ENCODE measurements around the gene HOGA1.

The HOGA1 gene

DNA sequence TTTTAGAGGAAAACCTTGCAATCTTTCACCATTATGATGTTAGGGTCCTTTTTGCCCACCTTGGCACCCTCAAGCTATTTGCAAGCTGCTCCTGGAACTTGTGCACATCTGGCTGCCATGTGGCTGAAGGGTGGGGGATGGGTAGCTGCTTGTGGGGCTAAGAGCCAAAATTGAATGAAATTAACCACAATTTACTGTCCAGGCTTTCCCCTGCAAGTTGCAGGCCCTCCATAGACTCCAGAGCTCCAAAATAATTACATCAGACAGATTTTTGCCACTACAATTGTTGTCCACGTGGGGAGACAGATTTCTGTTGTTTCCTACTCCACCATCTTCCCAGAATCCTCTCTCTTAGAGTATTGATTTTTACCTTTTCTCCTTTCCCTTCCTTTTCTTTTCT lies 75.4 kb downstream of the HOGA1 start:
- Histone ChIP-seq H3K27ac (ENCODE audit: low read length) (no peak overlapping the region), H3K4me1 (ENCODE audit: low read length) (no peaks in the 10 kb centered on the region), H3K27me3 (replicated peaks; ENCODE audit: insufficient read depth, low read length) (no peaks in the 10 kb centered on the region), H3K79me2 (ENCODE audit: low read length) (no peaks in the 10 kb centered on the region), H3K9ac (ENCODE audit: low read length) (no peak overlapping the region), H4K20me1 (ENCODE audit: insufficient read depth, low read length) (no peaks in the 10 kb centered on the region), H3K9me3 (replicated peaks; ENCODE audit: insufficient read depth, low read length) (no peaks in the 10 kb centered on the region), H3F3A (ENCODE audit: insufficient read depth, low read length) (no peaks in the 10 kb centered on the region), H2AFZ (ENCODE audit: low read length) (no peak overlapping the region), H3K4me2 (ENCODE audit: low read depth, low read length) (no peak overlapping the region), H3K36me3 (replicated peaks; ENCODE audit: insufficient read depth, low read length) (no peaks in the 10 kb centered on the region), H3K4me3 (ENCODE audit: low read length) (no peak overlapping the region), H3K9me2 (replicated peaks; ENCODE audit: insufficient read depth, low read length) (no peaks in the 10 kb centered on the region)
- no peak for TF ChIP-seq EZH2phosphoT487 (IDR thresholded peaks at IDR 0.05; ENCODE audit: low read length)
- TF ChIP-seq EZH2 (optimal IDR thresholded peaks at IDR 0.05; ENCODE audit: low read depth, low read length), result no peak
- TF ChIP-seq, protein P1, sequence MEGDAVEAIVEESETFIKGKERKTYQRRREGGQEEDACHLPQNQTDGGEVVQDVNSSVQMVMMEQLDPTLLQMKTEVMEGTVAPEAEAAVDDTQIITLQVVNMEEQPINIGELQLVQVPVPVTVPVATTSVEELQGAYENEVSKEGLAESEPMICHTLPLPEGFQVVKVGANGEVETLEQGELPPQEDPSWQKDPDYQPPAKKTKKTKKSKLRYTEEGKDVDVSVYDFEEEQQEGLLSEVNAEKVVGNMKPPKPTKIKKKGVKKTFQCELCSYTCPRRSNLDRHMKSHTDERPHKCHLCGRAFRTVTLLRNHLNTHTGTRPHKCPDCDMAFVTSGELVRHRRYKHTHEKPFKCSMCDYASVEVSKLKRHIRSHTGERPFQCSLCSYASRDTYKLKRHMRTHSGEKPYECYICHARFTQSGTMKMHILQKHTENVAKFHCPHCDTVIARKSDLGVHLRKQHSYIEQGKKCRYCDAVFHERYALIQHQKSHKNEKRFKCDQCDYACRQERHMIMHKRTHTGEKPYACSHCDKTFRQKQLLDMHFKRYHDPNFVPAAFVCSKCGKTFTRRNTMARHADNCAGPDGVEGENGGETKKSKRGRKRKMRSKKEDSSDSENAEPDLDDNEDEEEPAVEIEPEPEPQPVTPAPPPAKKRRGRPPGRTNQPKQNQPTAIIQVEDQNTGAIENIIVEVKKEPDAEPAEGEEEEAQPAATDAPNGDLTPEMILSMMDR (IDR thresholded peaks at IDR 0.05; ENCODE audit: low read length), result no peak
- no peak for DNase-seq
